HG02610 (cell line): ENCODE results near the gene FLAD1.
A peak's percentile ranks its signal among the peaks of the same experiment; 100 is the strongest.

ENCODE experiments used
- ATAC-seq: cut with Tn5 transposase; IDR thresholded peaks from one replicate; pipeline ENCODE4 v1.9.1; 2021; ENCODE audit warnings: mild to moderate bottlenecking, moderate library complexity; ENCODE audit not compliant: unreplicated experiment

The FLAD1 gene

DNA sequence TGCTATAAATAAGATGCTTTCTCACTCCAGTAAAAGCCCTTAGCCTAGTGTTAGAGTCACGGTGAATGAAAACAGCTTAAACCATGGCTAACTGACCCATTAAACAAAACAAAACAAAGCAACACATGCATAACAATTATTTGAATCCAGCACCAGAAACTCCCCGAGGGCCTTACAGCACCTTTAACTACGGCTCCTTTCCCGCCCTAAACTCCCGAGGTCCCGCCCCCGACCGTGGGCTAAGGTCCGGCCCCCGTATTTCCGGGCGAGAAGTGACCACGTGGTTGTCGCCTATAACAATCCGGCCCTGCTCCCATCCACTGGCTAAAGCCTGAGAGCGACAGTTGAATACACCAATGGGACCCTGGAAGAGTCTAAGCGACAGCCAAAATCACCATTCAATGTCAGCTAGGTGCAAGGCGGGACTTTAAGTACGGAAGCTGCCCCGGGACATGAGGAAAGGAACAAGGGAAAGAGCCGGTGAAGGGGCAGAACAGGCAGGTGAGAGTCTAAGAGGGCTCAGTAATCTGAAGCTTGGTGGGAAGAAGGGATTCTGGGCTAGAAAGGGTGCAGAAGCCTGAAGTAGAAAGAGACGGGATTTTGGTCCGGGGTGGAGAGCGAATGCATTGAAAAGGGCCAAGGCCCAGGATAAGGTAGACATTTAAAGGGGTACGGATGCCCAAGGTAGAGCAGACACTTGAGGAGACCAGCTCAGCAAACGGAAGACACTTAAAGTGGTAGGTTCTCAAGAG is at the start of gene FLAD1:
Gene FLAD1 (plus strand): TSS at position 448 of the 752 bp plus-strand sequence. CDS start 351 bp downstream, outside the sequence.
- ATAC-seq, result peak; percentile 99

GRCh38 chr1:154934358-154934948 is 48.7 kb upstream of the FLAD1 start:
- ATAC-seq, result no peak

GRCh38 chr1:154935749-154936554 is 47.2 kb upstream of the FLAD1 start:
- ATAC-seq, result no peak

DNA sequence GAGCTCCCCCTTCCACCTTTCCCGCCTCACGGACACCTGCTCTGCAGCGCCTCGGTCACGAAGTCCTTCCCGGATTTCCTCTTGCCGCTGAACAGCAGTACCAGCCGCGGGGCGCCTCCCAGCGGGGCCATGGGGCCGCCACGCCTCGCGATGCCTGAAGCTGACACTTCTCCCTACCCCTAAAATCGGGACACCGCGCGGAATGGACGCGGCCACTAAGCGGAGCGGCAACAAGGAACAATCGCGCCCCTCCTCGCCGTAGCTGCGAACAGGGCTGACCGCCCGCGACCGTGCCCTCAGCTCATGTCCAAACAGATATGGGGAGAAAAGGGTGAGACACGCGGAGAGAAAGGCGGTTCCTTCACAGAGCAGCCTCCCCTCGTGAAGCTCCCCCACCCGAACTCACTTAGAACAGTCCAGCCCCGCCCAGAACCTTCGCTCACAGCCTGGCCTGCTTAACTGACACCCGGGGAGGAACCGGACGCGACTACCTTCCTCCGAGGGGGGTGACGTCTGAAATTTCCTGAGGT is 46.5 kb upstream of the FLAD1 start, which contains the start of gene PMVK:
Gene PMVK (minus strand): TSS at position 165 of the 530 bp plus-strand sequence. CDS start 34 bp downstream, at position 131.
- ATAC-seq, result peak; percentile 66

- ATAC-seq, result peak; percentile 57
Measured at GRCh38 chr1:154937085-154937987, 45.8 kb upstream of the FLAD1 start.

GRCh38 chr1:154937988-154938386 is 45.2 kb upstream of the FLAD1 start:
- ATAC-seq, result no peak

DNA sequence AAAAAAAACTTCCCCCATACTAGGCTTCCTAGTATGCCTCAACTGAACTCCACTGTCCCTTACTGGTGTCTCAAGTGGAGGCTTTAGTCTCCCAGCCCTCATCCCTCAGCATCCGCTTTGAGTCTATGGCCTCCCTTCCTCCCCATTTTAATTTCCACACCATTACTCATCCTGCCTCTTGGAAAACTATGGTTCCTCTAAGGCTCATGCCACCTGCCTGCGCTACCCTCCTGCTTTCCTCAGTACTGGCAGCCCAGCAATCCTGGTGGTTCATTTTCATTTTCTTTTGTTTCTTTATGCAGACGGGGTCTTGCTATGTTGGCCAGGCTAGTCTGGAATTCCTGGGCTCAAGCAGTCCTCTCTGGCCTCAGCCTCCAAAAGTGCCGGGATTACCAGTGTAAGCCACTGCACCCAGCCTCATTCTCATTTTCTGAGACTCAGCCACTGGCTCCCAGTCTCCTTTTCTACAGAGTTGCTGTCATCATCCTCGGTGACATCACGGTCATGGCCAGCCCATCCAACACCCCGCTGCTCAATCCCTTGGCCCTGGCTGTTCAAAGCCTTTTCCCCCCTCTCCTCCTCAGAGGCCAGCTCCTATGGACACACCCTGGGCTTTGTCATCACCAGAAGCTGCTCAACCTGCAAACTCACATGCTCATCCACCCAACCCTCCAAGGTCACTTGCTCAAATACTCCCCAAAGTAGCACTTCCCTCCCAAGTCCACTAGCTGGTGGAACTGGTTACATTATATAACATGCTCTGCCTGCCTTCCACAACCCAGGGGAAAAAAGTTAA is 44.3 kb upstream of the FLAD1 start:
- ATAC-seq, result no peak

DNA sequence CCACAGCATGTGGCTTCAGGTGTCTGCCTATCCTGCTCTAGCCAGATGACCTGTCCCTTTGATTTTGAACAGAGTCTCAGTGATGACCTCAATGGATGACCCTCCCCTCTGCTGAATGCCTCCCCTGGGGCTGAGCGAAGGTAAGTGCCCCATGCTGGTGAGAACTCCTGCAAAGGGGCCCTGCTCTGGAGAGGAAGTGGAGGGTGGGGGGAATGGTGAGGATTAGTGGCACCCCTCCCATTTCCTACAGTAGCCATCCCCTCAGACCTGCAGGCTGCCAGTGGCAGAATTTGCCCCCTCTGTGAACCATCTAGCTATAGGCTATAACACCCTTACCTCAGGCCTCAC is 43.0 kb upstream of the FLAD1 start:
- ATAC-seq, result no peak

DNA sequence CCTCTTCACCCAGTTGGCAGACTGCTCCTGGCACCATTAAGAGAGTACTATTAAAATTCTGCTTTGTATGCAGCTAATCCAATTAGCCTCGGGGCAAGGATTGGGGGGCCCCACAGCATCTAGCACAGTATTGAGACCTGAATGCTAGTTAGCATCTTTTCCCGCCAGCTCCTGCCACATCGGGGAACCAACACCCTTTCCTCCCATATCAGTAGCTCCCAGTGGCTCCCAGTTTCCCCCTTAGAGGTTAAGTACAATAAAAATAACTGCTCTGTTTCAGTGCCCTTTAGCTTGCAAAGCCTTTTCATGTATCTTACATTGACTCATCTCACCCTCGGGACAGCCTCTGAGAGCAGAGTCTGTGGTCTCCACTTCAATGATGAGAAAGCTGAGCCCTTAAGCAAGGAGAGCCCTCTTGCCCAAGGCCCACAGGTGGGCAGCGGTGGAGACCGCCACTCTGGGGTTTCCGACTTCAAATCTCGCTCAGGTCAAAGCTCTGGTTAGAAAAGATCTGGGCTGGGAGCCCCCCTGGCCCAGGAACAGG is 42.4 kb upstream of the FLAD1 start:
- no peak for ATAC-seq

- ATAC-seq, result no peak
Measured at GRCh38 chr1:154941333-154942013, 41.7 kb upstream of the FLAD1 start.

GRCh38 chr1:154943649-154944400 is 39.3 kb upstream of the FLAD1 start:
- no peak for ATAC-seq

DNA sequence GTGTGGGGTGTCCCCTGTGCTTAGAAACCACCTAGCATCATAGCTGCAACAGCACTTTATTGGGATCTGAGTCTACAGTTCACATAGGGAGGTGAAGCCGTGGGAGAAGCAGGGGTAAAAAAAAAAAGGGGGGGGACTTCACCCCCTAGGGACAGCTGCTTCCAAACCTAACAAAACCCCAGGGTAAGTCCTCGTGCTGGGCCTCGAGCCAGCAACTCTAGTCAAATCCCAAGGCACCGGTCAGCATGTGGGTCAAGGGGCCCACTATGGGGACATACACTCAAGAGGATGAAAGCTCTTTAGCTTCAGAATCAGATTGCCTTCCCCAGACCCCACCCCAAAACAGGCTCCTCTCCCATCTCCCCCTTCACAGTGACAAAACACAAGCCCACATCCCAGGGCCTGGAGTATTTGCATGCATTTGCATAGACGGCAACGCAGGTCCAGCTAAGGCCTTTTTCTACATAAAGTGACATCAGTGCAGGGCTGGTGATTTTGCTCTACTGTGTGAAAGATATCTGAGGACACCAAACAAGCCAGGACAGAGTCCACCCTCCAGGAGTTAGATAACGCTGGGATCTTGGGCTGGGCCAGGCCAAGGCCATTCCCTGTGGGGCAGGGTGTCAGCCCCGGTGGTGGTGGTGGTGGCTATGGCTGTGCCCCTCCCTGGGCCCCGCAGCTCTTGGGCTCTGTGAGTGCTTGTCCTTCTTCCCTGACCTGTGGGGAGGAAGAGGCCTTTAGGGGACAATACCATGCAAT is 38.6 kb upstream of the FLAD1 start:
- no peak for ATAC-seq

GRCh38 chr1:154945160-154945961 is 37.8 kb upstream of the FLAD1 start:
- no peak for ATAC-seq

GRCh38 chr1:154945962-154946850 is 36.9 kb upstream of the FLAD1 start:
- no peak for ATAC-seq

- ATAC-seq, result no peak
Measured at GRCh38 chr1:154948079-154948478, 35.1 kb upstream of the FLAD1 start.
